ENCODE data around the gene NCKAP1.
"Not testable (repeated sequence)": the region's sequence is repeated elsewhere in the genome, so short reads cannot be mapped to it uniquely, and the experiment has no call there.

NCKAP1 gene, protein sequence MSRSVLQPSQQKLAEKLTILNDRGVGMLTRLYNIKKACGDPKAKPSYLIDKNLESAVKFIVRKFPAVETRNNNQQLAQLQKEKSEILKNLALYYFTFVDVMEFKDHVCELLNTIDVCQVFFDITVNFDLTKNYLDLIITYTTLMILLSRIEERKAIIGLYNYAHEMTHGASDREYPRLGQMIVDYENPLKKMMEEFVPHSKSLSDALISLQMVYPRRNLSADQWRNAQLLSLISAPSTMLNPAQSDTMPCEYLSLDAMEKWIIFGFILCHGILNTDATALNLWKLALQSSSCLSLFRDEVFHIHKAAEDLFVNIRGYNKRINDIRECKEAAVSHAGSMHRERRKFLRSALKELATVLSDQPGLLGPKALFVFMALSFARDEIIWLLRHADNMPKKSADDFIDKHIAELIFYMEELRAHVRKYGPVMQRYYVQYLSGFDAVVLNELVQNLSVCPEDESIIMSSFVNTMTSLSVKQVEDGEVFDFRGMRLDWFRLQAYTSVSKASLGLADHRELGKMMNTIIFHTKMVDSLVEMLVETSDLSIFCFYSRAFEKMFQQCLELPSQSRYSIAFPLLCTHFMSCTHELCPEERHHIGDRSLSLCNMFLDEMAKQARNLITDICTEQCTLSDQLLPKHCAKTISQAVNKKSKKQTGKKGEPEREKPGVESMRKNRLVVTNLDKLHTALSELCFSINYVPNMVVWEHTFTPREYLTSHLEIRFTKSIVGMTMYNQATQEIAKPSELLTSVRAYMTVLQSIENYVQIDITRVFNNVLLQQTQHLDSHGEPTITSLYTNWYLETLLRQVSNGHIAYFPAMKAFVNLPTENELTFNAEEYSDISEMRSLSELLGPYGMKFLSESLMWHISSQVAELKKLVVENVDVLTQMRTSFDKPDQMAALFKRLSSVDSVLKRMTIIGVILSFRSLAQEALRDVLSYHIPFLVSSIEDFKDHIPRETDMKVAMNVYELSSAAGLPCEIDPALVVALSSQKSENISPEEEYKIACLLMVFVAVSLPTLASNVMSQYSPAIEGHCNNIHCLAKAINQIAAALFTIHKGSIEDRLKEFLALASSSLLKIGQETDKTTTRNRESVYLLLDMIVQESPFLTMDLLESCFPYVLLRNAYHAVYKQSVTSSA

DNA sequence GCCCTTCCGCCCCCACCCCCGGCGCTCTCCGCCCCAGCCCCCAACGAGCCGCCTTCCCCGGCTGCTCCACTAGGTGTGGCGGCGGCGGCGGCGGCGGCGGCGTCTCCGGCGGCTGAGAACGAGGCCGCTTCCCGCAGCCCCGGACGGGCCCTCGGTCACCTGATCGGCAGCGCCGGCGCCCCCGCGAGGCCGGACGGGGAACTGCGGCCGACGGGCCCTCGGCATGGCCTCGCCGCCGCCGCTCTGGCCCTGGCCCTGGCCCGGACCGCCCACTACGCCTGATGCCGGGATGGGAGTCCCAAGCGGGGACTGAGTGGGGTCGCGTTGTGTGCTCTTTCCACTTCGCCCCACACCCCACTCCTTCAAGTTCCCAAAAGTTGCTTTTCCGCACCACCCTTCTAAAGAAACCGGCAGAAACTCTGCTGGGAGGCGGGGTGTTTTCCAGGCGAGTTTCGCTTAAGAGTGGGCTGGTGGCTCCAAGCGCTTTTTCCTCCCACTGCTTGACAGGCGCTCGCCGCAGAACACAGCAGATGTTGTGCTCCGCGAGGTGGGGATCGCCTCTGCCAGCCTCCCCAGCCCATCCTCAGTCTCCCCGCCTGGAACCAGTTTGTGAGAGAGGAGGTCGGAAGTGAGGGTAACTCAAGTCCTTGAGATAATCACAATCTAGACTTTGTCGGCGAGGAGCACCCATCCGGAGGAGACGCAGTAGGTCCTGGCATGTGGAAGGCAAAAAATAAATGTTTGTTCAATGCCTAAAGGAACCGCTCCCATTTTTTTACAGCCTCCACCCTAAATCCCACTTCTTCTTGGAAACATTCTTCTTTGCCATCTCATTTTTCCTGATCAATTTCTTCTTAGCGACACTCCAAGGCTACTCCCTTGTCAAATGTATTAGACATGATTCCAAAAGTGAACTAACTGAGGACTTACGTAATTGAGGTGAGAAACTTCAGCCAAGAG, at the start of gene NCKAP1:
NCKAP1 (minus strand) TSS at position 117 of the 960 bp plus-strand sequence. CDS start 358 bp downstream, outside the sequence.
- DNase-seq = peak in 54 of 56 donors; percentile 26 to 90 (median 76)

DNA sequence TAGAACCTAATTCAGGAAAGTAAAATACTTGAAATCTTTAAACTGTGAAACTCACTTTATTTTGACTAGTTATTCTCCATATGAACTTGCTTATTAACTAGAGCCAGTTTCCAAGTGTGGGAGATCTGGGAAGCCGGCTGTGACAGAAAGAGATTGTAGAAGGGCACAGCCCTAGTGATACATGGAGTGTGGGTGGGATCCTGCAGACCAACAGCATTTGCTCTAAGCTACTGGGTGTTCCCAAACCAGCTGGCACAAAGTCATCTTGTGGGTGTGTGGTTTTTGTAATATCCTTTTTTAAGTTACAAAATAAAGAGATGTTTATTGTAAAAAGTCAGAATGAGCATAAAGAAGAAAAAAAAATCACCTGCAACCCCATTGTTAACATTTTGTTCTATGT, 43.7 kb upstream of the NCKAP1 start:
- peak in 2 of 56 donors; percentile 17 to 25 for DNase-seq

DNA sequence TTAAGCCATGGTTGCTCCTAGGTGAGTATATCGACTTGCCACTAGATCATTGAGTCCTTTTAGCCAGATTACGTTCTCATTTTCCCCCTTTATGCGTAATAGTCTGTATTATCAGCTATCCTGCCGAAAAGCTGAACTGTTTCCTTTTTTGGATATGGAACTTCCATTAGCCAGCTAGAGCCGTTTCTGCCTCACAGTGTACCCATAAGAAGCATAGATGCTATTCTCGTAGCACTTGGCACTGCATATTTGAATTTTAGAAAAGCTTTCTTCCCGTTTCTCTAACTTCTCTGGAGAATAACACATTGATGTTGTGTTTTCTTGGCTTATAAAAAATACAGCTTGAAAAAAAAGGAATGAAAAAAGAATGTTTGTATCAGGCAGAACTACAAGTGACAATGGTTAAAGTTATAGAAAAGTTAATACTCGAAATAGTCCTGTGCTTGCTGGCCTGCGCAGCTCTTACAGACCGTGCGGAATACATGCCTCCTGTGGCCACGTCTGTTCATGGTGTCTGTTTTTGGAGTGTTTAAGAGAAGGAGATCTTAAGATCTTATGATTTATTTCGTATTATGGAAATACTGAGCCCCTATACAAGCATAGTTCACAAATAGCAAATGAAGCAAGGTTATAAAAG, 41.0 kb upstream of the NCKAP1 start:
- DNase-seq = peak in 1 of 56 donors; percentile 16

DNA sequence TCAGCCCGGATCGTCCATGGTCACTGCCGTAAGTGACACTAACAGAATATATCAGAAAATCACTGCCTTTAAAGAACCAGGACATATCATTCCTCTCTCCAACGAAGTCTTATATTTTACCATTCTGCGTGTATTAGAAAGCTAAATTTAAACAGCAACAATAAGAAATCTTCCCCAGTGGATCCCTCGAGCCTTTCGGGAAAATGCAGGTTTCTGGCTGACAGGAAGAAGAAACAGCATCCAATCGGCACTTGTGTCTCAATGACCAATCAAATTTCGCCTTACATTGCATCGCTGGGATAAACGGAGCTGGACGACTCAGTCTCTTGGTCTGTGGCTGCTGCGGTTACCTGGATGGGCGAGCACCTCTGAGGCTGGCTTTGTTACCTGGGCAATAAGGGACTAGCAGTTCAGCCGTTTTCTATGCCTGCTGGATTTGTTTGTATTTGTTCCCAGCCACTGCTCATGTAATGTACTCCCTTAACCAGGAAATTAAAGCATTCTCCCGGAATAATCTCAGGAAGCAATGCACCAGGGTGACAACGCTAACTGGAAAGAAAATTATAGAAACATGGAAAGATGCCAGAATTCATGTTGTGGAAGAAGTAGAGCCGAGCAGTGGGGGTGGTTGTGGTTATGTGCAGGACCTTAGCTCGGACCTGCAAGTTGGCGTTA, 40.3 kb upstream of the NCKAP1 start, which contains the start of gene DUSP19:
DUSP19 (plus strand) TSS at position 284 of the 675 bp plus-strand sequence; CDS start at position 471, 187 bp downstream.
- DNase-seq = peak in 55 of 56 donors; percentile 41 to 95 (median 82)

DNA sequence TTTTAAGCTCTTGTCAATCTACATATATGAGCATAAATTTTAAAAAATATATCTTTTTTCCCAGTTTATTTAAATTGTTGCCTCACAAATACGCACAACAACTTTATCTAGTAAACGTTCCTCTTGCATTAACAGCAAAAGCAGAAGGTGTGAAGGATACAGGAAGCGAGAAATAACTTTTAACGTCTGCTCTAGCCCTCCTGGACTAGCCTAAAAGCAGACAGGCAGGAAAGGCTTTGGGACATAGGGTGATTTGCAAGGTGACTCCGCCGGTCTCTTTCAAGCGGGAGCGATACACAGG, 39.9 kb upstream of the NCKAP1 start:
- DNase-seq = peak in 7 of 56 donors; percentile 45 to 76 (median 56)

DNA sequence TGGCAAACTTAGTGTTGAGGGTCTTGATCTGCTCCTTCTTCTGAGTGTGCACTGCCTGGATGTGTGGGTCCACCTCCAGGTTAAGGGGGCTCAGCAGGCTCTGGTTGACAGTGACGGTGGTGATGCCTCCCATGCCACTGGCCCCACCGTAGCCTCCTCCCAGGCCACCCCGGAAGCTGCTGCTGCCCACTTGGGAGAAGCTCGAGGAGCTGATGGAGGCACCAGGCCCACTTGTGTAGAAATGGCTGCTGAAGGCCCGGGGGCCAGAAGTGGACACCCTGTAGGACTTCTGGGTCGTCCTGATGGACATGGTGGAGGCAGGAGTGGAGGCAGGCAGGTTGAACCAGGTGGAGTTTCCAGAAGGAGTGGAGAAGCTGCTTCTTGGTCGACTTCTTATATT, 33.9 kb upstream of the NCKAP1 start:
- no peak for DNase-seq

DNA sequence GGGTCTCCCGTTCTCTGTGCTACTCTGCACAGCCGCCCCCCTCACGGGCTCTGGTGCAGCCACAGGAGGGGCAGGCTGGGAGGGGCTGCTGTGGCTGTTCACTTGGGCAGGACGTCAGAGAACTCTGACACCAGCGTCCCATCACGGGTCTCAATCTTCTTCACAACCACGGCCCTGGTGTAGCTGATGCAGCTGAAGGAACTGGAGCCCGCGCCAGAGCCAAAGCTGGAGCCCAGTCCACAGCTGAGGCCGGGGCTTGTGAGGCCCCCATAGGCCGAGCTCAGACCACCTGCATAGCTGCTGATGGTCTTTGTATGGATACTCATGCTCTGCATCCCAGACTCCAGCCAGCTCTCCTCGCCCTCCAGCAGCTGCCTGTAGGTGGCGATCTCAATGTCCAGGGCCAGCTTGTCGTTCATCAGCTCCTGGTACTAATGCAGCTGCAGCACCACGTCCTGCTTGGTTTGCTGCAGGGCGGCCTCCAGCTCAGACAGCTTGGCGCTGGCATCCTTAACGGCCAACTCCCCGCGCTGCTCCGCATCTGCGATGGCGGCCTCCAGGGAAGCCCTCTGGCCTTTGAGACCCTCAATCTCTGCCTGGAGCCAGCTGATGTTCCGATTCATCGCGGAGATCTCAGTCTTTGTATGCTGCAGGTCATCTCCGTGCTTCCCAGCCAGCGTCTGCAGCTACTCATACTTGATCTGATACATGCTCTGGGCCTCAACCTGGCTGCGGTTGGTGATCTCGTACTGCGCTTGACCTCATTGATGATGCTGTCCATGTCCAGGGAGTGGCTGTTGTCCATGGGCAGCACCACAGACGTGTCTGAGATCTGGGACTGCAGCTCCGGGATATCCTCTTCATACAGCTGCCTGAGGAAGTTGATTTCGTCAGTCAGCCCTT, 32.9 kb upstream of the NCKAP1 start:
- DNase-seq = peak in 6 of 56 donors; percentile 3 to 13 (median 6)

DNA sequence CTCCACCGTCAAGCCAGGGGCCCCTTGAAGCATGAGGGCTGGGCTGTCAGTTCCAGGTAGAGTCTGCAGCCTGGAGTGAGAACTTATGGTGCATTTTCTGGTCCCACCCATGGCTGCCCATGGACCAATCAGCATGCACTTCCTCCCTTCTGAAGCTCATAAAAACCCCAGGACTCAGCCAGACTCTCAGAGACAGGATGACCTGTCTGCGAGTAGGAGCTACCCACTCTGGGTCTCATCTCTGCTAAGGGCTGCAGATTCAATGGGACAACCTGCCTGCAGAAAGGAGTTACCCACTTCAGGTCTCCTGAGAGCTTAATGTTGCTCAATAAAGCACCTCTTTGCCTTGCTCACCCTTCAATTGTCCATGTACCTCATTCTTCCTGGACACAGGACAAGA, 30.9 kb upstream of the NCKAP1 start:
- no peak for DNase-seq

DNA sequence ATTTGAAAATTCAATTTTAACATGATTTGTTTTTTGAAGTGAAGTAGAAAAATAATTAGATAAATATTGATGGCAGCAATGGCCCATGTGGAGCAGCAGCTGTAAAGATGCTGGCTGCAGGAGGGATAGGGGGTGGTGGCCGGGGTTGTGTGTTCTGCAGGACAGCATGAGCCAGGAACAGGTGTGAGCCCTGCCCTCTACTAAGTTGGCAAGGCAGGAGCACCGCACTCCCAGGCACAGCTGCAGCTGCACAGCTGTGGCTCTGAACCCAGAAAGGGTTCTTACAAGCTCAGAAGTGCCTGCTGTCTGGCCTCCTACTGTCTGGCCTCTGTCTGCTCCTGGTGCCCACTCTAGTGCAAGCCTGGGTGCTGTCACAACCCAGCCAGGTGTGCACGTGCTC, 30.3 kb upstream of the NCKAP1 start:
- DNase-seq = no peak

DNA sequence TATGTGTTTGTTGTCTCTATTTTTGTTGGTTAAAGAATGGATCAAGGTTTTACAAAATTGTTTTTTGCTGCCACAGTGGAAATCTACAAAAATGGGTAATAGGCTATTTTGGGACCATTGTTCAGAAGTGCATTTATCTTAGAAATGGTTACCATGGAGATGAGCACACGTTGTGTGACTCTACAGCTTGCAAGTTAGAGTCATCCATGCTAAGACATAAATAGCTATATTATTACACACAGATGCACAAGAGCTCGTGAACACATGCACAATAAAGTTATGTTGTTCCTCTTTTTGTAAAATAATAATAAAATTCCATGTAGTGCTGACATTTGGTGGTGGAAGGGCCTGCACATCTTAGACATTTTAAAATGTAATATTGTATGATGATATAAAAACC, 24.8 kb upstream of the NCKAP1 start:
- DNase-seq = peak in 3 of 56 donors; percentile 4 to 22 (median 8)

DNA sequence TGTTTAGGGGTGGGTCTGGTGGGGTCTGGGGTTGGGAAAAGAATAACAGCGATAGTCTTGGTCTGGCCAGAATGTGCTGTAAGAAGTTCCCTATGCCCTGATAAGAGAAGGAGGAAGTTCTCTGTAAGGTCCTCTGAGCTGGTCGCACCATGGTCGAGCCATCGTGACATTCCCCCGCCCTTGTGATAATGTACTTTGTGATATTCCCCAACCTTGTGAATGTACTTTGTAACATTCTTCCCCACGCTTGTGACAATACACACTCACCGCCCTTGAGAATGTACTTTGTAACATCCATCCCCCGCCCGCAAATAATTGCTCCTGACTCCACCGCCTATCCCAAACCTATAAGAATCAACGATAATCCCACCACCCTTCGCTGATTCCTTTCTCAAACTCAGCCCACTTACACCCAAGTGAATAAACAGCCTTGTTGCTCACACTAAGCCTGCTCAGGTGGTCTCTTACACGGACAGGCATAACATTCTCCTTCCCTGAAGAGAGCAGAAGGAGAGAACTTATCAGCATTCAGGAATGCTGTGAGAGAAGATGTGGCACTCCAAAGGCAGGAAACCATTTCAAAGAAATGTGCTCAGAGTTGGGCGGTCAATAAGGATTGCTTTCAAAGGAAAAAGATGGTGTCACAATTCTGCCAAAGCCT, 22.4 kb upstream of the NCKAP1 start:
- no peak for DNase-seq

DNA sequence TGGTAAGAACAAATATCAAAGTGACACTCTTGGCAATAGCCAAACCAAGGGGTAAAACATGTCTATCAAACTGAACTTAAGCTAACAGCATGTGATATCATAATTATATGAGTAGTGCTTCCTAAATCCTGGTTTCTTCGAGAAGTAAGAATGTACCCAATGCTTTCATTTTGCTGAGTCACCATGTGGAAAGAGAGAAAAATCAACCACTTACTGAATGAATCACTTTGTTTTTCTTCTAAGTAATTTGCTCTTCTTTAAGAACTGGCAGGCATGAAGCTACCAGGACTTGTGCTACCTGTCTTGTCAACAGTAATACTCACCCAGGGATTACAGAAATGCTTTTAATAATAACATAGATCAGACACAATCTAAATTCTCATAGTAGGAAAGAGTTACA, 21.3 kb upstream of the NCKAP1 start:
- DNase-seq = peak in 1 of 56 donors; percentile 4

DNA sequence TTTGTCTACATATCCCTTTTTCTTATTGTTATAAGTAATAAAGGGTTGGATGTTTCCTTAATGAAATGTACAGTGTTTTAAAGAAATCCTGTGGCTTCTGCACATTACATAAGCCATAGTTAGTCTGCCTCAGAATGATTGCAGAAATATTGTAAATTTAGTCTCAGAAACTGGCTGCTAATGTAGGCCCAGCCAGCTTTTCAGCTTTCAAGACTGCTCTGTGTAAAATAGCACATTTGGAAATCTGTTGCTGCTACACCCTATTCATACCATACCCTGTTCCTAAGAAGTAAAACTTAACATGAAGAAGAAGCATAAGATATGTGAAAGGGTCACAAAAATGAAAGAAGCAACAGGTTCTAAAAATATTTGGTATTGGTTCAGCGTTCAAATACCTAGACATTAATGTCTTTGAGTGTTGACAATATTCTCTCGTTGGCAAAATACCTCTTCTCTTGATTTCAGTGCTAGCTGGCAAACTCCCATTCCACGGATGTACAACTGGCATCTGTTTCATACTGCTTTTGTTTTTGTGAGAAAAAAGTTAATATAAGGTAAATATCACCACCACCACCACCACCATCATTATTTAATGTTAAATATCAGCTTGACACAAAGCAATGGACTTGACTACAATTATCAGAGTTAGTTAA, 19.2 kb upstream of the NCKAP1 start:
- no peak for DNase-seq

DNA sequence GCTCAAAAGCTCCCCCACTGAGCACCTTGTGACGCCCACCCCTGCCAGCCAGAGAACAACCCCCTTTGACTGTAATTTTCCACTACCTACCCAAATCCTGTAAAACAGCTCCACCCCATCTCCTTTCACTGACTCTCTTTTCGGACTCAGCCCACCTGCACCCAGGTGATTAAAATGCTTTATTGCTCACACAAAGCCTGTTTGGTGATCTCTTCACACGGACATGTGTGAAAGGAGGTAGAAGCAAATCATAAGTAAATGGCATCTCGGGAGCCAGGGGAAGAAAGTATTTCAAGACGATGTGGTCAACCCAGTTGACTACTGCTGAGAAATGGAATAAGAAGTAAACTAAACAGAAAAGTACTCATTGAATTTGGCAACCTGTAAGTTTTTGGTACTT, 11.2 kb upstream of the NCKAP1 start:
- DNase-seq = no peak

DNA sequence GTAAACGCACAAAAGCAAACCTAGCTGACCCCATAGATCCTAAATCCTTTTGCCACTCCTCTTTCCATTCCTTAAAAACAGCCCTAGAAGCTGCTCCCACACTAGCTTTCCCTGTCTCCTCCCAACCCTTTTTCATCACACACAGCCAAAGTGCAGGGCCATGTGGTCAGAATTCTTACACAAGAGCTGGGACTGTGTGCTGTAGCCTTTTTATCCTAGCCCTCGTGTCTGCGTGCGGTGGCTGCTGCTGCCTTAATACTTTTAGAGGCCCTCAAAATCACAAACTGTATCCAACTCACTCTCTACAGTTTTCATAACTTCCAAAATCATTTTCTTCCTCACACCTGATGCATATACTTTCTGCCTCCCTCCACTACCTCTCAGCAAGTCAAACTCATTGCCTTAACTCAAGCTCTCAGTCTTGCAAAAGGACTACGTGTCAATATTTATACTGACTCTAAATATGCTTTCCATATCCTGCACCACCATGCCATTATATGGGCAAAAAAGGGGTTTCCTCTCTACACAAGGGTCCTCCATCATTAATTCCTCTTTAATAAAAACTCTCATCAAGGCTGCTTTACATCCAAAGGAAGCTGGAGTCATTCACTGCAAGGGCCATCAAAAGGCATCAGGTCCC, 9.3 kb upstream of the NCKAP1 start:
- DNase-seq = not testable (repeated sequence)

DNA sequence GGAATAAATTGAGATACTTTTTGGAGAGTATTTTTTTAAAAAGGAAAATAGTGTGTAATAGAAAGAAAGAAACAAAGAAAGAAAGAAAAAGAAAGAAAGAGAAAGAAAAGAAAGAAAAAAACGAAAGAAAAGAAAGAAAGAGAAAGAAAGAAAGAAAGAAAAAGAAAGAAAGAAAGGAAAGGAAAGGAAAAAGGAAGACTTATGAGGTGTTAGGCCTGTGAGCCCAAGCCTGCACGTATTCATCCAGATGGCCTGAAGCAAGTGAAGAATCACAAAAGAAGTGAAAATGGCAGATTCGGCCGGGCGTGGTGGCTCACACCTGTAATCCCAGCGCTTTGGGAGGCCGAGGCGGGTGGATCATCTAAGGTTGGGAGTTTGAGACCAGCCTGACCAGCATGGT, 5.3 kb upstream of the NCKAP1 start:
- DNase-seq = not testable (repeated sequence)

DNA sequence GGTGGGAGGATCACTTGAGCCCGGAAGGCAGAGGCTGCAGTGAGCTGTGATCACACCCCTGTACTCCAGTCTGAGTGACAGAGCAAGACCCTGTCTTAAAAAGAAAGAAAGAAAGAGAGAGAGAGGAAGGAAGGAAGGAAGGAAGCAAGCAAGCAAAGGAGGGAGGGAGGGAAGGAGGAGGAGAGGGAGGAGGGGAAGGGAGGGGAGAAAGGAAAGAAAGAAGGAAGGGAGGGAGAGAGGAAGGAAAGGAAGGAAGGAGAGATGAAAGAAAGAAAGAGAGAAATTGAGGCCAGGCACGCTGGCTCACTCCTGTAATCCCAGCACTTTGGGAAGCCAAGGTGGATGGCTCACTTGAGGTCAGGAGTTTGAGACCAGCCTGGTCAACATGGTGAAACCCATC, 2.3 kb upstream of the NCKAP1 start:
- no peak for DNase-seq
